HepG2 (cell line): ENCODE data around the gene RBCK1.

ENCODE experiments used
- ASH2L ChIP-seq: fragments of 300-600, 200-600 bp; sonication (generic); IDR thresholded peaks from 2 replicates; pipeline ENCODE4 v1.7.0; 2017; ENCODE audit warnings: low read depth, mild to moderate bottlenecking, moderate library complexity, mixed read lengths, low read length; ENCODE audit not compliant: insufficient read length
- HDAC2 ChIP-seq: sonication (generic); formaldehyde crosslinking; IDR thresholded peaks from 2 replicates; pipeline ENCODE4 v1.4.0; 2020; ENCODE audit warnings: missing genetic modification reagents
- KMT2B ChIP-seq: IDR thresholded peaks from 2 replicates; pipeline ENCODE4 v1.6.1; 2016; ENCODE audit warnings: missing genetic modification reagents, missing compliant biosample characterization
- NFYC ChIP-seq: IDR thresholded peaks from 2 replicates; pipeline ENCODE4 v1.6.1; 2016; ENCODE audit warnings: missing genetic modification reagents, missing compliant biosample characterization
- RAD21 ChIP-seq: fragments of 450-650 bp; formaldehyde crosslinking; IDR thresholded peaks from 2 replicates; pipeline ENCODE4 v1.5.0; 2020; ENCODE audit warnings: mild to moderate bottlenecking
- TARDBP ChIP-seq: sonication (generic); formaldehyde crosslinking; IDR thresholded peaks from 2 replicates; pipeline ENCODE4 v1.8.0; 2022; ENCODE audit warnings: mild to moderate bottlenecking, missing genetic modification reagents
- TCF7 ChIP-seq: sonication (generic); IDR thresholded peaks from 2 replicates; pipeline ENCODE4 v1.6.1; 2016; ENCODE audit warnings: antibody characterized with exemption, low read depth

GRCh38 chr20:469746-470490 lies 61.8 kb downstream of the RBCK1 start:
- TF ChIP-seq ASH2L (no peak), RAD21 (CRISPR knock-in tag) (no peak), KMT2B (CRISPR knock-in tag) (no peak), HDAC2 (CRISPR knock-in tag) (no peak), NFYC (CRISPR knock-in tag) (no peak), TCF7 (no peak), TARDBP (CRISPR knock-in tag) (no peak)
